MM.1S (cell line): Measurements from ENCODE around the gene ACVR2B.

Experiments used
- CTCF ChIP-seq: fragments of 300-600 bp; sonication (generic); IDR thresholded peaks from 2 replicates; pipeline ENCODE4 v1.5.1; 2016; ENCODE audit warnings: antibody characterized with exemption, low read length, mixed read lengths
- EZH2 ChIP-seq: fragments of 300-600 bp; sonication (generic); optimal IDR thresholded peaks from 2 replicates; pipeline ENCODE3; 2017; ENCODE audit warnings: low read depth, mild to moderate bottlenecking, antibody characterized with exemption, low read length, mixed read lengths

- no peak for TF ChIP-seq CTCF
- no peak for TF ChIP-seq EZH2
Measured at GRCh38 chr3:38480093-38480445, 26.4 kb downstream of the ACVR2B start.
